ENCODE data around the gene SLC5A12.

Gene SLC5A12, protein sequence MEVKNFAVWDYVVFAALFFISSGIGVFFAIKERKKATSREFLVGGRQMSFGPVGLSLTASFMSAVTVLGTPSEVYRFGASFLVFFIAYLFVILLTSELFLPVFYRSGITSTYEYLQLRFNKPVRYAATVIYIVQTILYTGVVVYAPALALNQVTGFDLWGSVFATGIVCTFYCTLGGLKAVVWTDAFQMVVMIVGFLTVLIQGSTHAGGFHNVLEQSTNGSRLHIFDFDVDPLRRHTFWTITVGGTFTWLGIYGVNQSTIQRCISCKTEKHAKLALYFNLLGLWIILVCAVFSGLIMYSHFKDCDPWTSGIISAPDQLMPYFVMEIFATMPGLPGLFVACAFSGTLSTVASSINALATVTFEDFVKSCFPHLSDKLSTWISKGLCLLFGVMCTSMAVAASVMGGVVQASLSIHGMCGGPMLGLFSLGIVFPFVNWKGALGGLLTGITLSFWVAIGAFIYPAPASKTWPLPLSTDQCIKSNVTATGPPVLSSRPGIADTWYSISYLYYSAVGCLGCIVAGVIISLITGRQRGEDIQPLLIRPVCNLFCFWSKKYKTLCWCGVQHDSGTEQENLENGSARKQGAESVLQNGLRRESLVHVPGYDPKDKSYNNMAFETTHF

DNA sequence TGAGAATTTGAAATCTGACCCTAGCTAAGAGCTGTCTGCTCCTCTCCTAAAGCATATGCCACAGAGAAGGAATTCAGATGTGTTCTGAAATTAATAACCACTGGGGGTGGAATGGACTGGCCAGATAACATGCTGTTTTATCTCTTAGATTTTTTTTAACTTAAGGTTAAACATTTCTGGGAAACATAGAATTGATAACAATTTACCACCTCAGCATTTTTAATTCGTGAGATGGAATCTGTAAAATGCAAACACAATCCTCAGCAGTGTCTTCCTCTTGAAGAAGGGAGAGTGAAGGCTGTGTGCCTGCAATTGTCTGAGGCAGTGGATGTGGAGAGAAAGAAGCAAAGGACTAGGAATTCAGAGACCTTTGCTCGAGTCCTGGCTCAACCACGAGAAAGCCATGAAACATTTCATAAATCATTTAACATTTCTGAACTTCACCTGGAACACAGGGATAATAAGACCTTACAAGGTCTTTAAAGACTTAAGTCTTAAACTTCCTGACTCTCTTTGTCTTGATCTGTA, at the start of gene SLC5A12:
TSS of gene SLC5A12 (minus strand) at position 113 of the 528 bp plus-strand sequence. CDS start 346 bp downstream, outside the sequence.
- TF ChIP-seq GATA2 (IDR thresholded peaks at IDR 0.05; ENCODE audit: low read depth, low read length), result no peak
- TF ChIP-seq GATA3 (IDR thresholded peaks at IDR 0.05; ENCODE audit: low read depth, low read length), result no peak

DNA sequence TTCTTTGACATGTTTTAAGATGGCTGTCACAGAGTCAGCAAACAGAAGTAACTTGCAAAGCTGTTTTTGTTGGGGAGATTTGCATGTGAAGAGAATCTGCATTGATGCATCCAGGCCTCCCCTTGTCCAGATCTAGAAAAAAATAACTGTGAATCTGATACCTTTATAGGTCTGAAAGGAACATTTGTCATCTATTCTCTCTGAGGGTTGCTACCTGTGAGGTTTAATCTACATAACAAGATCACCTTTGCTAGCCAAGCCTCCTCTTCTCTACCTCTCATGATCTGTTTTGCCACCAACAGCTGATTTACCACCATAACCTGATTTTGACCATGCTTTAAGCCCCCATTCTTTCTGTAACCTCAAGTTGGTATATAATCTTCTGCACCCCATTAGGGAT, 47.2 kb upstream of the SLC5A12 start:
- TF ChIP-seq GATA3 (IDR thresholded peaks at IDR 0.05; ENCODE audit: low read depth, low read length) (no peak), GATA2 (IDR thresholded peaks at IDR 0.05; ENCODE audit: low read depth, low read length) (no peak)

DNA sequence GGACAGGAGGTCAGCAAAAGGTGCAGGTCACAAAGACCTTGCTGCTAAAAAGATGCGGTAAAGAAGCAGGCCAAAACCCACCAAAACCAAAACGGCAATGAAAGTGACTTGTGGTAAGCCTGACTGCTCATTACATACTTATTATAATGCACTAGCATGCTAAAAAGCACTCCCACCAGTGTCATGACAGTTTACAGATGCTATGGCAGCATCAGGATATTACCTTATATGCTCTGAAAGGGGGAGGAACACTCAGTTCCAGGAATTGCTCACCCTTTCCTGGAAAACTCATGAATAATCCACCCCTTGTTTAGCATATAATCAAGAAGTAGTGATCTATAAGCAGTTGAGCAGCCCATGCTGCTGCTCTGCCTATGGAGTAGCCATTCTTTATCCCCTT, 45.2 kb upstream of the SLC5A12 start:
- TF ChIP-seq GATA2 (IDR thresholded peaks at IDR 0.05; ENCODE audit: low read depth, low read length), result no peak
- no peak for TF ChIP-seq GATA3 (IDR thresholded peaks at IDR 0.05; ENCODE audit: low read depth, low read length)

DNA sequence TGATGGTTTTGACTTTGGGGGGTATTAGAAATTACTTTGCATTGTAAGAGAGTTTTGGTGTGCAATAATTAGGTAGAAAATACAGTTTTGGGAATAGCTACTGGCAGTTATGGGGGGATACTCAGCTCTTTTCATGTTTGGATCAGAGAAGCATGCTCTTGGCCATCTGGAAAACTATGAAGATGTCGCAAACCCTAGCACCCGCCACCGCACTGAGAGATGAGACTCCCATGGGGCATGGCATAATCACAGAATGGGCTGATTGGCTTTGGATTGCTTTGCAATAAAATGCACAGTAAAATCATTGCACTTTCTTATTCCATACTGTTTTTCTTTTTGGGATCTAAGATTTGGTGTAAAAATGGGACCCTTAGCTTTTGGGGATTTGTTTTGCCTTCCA, 43.5 kb upstream of the SLC5A12 start:
- TF ChIP-seq GATA2 (IDR thresholded peaks at IDR 0.05; ENCODE audit: low read depth, low read length) (no peak), GATA3 (IDR thresholded peaks at IDR 0.05; ENCODE audit: low read depth, low read length) (no peak)

DNA sequence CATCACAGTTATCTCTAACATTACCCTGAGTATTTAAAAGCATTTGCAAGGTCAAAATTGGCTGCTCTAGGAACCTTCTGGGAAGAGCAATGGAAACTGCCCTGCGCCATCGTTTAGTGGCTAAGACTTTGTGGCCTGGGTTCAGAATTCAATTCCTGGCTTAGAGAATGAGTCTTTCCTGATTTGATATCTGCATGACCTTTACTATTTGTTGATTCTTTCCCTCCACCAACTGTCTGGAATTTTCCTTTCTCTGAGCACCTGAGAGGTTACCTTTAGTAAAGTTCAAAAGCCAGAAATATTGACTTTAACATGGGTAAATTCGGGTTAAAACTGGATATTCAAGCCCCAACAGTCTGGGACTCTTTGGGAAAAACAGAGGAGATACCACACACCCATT, 43.0 kb upstream of the SLC5A12 start:
- TF ChIP-seq GATA2 (IDR thresholded peaks at IDR 0.05; ENCODE audit: low read depth, low read length), result no peak
- no peak for TF ChIP-seq GATA3 (IDR thresholded peaks at IDR 0.05; ENCODE audit: low read depth, low read length)

DNA sequence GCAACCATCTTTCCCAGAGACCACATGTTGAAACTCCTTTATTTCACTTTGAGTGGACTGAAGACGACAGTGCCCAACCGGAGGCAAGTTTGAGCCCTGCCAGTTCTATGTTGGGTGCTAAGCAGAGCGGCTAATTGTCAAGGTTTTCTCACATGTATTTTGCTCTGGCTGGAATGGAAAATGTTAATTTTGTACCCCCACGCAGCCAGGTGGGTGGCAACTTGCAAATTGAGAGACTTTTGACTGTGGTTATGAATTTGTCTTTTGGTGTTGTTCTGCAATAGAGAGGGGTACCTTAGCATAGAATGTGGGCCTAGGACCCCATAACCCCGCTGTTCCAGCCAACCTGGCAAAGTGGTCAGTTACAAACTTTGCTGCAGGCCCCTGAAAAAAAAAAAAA, 42.5 kb upstream of the SLC5A12 start:
- TF ChIP-seq GATA2 (IDR thresholded peaks at IDR 0.05; ENCODE audit: low read depth, low read length), result no peak
- TF ChIP-seq GATA3 (IDR thresholded peaks at IDR 0.05; ENCODE audit: low read depth, low read length), result no peak

DNA sequence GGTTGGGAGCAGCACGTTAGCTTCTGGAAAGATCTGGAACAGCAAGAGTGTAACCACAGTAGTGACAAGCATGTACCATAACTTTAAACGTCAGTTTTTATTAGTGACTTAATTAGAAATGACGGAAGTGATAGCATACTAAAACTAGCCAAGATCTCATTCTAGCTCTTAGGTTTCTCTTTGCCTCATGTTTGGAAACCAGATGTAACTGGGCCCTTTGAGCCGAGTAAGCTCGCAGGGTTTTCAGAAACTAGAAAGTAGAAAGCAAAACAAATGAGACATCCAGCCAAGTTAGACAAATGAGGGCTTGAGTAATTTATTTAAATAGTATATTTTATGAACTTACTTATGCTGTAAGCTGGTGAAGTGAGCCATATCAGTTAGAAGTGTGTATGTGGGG, 40.2 kb upstream of the SLC5A12 start:
- TF ChIP-seq GATA2 (IDR thresholded peaks at IDR 0.05; ENCODE audit: low read depth, low read length) (no peak), GATA3 (IDR thresholded peaks at IDR 0.05; ENCODE audit: low read depth, low read length) (no peak)

DNA sequence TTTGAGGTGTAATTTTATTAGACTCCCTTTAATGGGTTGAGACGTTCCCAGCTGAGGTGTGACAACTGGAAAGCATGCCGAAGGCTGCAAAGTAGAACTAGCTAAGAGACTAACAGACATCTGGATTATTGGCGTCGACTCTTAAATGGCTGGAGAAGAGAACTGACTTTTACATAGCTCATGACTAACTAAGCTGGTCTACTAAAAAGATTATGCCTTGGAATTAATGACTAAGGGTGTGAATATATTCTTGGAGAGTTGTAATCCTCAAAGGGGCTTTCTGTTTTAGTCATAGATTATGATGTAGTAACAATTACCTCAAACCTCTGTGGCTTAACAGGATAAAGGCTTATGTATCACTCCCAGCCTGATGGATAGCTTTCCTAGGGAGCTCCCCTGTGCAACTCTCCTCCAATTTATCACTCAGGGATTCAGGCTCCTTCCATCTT, 39.5 kb upstream of the SLC5A12 start:
- no peak for TF ChIP-seq GATA2 (IDR thresholded peaks at IDR 0.05; ENCODE audit: low read depth, low read length)

DNA sequence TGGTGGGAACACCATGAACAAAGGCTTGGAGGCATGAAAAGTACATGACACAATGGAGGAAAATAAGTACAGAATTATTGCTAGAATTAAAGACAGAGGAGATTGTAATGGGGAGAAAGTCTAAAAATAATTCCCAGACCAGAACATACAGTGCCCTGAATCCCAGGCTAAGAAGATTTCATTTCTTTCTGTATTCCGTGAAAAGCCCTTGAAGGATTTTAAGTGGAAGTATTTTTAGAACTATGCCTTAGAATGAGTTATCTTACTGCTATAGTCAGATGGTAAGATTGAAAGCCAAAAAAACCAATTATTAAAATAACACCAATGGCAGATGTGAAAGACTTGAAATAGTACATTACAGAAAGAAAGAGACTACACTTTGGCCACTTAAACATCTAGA, 36.1 kb upstream of the SLC5A12 start:
- TF ChIP-seq GATA3 (IDR thresholded peaks at IDR 0.05; ENCODE audit: low read depth, low read length), result no peak
- no peak for TF ChIP-seq GATA2 (IDR thresholded peaks at IDR 0.05; ENCODE audit: low read depth, low read length)

DNA sequence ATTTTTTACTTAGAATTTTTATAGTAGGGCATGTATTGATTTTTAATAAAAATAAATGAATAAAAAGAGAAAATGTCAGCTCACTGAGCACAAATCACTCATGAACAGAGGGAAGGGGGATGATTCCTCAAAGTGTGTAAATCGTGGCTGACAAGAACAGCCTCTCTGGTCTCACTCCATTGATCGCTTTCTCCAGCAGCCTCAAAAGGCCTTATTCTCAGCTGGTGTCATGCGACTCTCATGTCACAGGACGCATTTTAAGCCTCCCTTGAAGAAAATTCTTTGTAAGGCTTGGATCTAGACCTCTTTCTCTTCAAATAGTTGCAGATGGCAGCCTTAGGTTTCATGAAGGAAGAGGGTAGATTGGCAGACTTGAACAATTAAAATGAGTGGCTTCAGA, 33.9 kb upstream of the SLC5A12 start:
- no peak for TF ChIP-seq GATA2 (IDR thresholded peaks at IDR 0.05; ENCODE audit: low read depth, low read length)
- no peak for TF ChIP-seq GATA3 (IDR thresholded peaks at IDR 0.05; ENCODE audit: low read depth, low read length)

DNA sequence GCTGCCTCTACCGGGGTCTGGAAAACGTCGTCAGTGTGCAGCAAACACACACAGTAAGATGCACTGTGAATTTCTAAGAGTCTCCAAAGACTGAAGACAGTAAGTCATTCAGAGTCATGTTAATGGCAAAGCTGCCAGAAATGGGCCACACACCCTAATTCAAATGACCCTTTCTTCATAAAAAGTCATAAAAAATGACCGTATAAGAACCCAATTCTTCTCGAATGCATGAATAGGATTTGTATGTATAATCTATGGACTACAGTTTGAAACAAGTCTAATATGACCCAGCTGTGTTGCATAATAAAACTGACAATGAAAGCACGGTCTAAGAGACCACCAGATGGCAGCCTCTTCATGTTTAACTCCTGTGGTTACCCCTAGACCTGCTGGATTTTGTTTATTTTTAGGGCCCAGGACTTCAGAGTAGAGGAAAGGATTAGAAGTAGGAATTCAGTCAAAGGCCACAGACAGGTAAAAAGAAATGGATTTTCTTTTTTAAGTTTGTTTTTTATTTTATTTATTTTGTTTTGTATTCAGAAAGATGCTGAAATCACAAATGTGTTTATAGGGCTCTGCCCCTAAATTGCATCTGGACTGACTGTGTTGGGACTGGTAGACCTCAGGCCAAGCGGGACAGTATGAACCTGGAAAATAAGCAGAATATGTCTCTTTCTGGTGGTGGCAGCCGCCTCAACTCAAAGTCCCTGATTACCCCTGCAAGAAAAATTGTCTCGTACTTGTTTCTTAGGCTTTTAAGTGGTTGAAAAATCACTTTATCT, 32.1 kb upstream of the SLC5A12 start:
- TF ChIP-seq GATA2 (IDR thresholded peaks at IDR 0.05; ENCODE audit: low read depth, low read length) (no peak), GATA3 (IDR thresholded peaks at IDR 0.05; ENCODE audit: low read depth, low read length) (no peak)

DNA sequence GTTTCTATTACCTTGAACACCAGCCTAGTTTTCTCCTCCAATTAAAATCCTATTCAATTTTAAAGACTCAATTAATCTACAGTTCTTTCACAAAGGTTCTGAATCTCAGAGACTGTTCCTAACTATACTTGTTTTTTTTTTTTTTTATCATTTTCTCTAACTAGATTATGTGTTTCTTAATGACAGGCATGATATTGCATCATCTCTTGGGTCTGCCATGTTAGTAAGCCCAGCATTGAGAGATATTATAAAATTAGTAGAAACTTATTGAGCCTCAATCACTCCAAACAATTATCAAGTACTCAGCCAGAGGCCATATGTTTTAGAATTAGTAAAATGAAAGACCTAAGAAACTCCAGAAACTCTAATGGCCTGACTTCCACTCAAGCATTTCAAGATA, 28.1 kb upstream of the SLC5A12 start:
- no peak for TF ChIP-seq GATA2 (IDR thresholded peaks at IDR 0.05; ENCODE audit: low read depth, low read length)
- TF ChIP-seq GATA3 (IDR thresholded peaks at IDR 0.05; ENCODE audit: low read depth, low read length), result no peak

DNA sequence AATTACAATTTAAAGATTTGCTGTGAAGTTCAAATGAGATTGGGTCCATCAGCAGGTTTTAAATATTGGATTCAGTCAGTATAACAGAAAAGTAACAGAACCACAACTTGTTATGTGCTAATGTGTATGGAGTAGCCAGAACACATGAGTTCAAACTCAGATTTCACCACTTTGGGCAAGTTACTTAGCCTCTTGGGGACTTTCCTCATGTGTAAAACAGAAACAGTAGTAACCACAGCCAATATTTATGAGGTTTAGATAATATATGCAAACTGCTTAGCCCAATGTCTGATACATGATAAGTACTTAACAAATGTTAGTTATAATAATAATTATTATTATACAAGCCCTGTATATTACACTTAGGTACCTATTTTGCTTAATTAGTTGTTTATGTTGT, 21.8 kb upstream of the SLC5A12 start:
- no peak for TF ChIP-seq GATA3 (IDR thresholded peaks at IDR 0.05; ENCODE audit: low read depth, low read length)
- no peak for TF ChIP-seq GATA2 (IDR thresholded peaks at IDR 0.05; ENCODE audit: low read depth, low read length)

DNA sequence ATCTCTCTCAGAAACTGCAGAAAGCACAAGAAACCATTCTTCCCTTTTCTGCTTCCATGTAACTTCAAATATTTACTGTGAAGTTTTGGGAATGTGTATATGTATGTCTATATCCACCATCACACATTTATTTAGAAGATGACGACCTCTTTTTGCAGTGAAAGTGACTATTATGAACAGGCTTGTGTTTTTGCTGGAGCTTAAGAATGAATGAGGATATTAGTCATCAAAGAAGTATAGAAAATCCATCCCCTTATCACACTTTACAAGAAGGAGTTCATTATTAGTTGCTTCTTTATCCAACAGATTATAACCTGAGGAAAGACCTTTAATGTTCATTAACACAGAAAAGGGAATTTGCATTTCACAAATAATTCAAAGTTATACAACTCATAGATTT, 21.1 kb upstream of the SLC5A12 start:
- TF ChIP-seq GATA2 (IDR thresholded peaks at IDR 0.05; ENCODE audit: low read depth, low read length) (no peak), GATA3 (IDR thresholded peaks at IDR 0.05; ENCODE audit: low read depth, low read length) (no peak)

All from SH-SY5Y (cell line).